Measurements from ENCODE around the gene SASH3. TPM values are rescaled to one million over a fixed set of nuclear protein-coding genes. Genes with fewer than 3 reads are reported as not detected.

SASH3 gene
- total RNA-seq, 1 experiment from 2014 or later: 0.42 TPM

DNA sequence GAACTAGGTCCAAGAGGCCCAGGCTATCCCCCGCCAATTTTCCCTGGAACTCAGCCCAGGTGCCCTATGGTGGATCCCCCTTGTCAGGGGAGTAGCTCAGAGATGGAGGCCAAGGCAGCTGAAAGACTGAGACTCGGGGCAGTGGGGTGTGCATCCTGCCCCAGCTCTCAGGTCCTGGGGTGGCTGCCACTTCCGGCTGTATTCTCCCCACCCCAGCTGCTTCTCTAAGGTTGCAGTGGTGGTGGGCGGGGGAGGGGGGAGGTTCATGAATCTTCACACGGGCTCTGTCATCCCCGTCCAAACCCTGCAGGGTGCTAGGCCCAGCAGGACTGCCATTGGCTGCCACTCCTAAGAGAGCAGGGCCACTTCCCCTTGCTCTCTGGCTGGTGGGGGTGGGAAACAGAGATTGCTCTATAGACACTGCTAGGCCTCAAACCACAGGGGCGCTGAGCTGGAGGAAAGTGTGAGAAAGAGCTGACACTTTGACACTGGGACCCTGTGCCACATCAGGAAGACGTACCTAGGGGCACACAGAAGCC, 1.5 kb downstream of the SASH3 start:
- POLR2A ChIA-PET: no interaction called here
- RAD21 ChIA-PET (ENCODE audit: low non-redundant PET in 1 of 2, low total read pairs in 2 of 2, uncharacterized antibody in 2 of 2, unreplicated experiment in 2 of 2): no interaction called here
- DNase-seq (ENCODE audit: low read depth, low spot score): no peak
- Histone ChIP-seq H3K9me3 (ENCODE audit: control insufficient read depth in 1 of 2, insufficient read depth in 1 of 2, low read depth in 1 of 2, low read length in 2 of 2) (no peaks in the 10 kb centered on the region), H3K27me3 (ENCODE audit: insufficient read depth, low read length) (no peaks in the 10 kb centered on the region), H3K9ac (ENCODE audit: low read length) (no peak overlapping the region), H3K4me3 (replicated peaks in 1 of 2; ENCODE audit: low read depth in 1 of 2, low read length in 2 of 2) (no peak overlapping the region), H3K4me1 (ENCODE audit: control insufficient read depth in 1 of 2, insufficient read depth in 2 of 2, low read length in 2 of 2) (no peaks in the 10 kb centered on the region), H3K9me2 (ENCODE audit: insufficient read depth) (no peaks in the 10 kb centered on the region), H3K4me2 (ENCODE audit: low read length) (no peak overlapping the region), H3K79me2 (ENCODE audit: insufficient read depth, low read length) (no peaks in the 10 kb centered on the region), H3K27ac (ENCODE audit: low read depth, low read length) (no peak overlapping the region), H4K20me1 (ENCODE audit: insufficient read depth) (no peaks in the 10 kb centered on the region), H3K36me3 (ENCODE audit: control insufficient read depth in 1 of 2, insufficient read depth in 2 of 2, low read length in 2 of 2) (no peaks in the 10 kb centered on the region), H2AFZ (ENCODE audit: low read depth, low read length, poor library complexity, severe bottlenecking) (no peak overlapping the region)
- ATAC-seq: no peak
- BruUV-seq (replicated peaks): no TSS peak
- TF ChIP-seq YY1 (IDR thresholded peaks at IDR 0.05; ENCODE audit: extremely low read depth, insufficient replicate concordance, low read depth, low read length) (no peak), JUND (IDR thresholded peaks at IDR 0.05) (no peak), EGR1 (IDR thresholded peaks at IDR 0.05; ENCODE audit: low read depth) (no peak), CEBPB (IDR thresholded peaks at IDR 0.05; ENCODE audit: low read depth) (no peak), CBX3 (IDR thresholded peaks at IDR 0.05; ENCODE audit: low read depth) (no peak), SP1 (IDR thresholded peaks at IDR 0.05; ENCODE audit: low read depth) (no peak), POLR2AphosphoS5 (IDR thresholded peaks at IDR 0.05; ENCODE audit: low read depth, low read length) (no peak), ZBTB33 (IDR thresholded peaks at IDR 0.05; ENCODE audit: extremely low read depth, insufficient replicate concordance, low read length) (no peak), ELF1 (IDR thresholded peaks at IDR 0.05; ENCODE audit: borderline replicate concordance, low read depth) (no peak), SRF (IDR thresholded peaks at IDR 0.05; ENCODE audit: low read depth) (no peak), POLR2A (IDR thresholded peaks at IDR 0.05; ENCODE audit: borderline replicate concordance, extremely low read depth, insufficient read depth, insufficient read length) (no peak), TCF7L2 (IDR thresholded peaks at IDR 0.05; ENCODE audit: borderline replicate concordance, extremely low read depth, insufficient read depth, insufficient read length) (no peak)
- TF ChIP-seq, protein P1, sequence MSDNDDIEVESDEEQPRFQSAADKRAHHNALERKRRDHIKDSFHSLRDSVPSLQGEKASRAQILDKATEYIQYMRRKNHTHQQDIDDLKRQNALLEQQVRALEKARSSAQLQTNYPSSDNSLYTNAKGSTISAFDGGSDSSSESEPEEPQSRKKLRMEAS (IDR thresholded peaks at IDR 0.05): no peak
- TF ChIP-seq, protein P2, sequence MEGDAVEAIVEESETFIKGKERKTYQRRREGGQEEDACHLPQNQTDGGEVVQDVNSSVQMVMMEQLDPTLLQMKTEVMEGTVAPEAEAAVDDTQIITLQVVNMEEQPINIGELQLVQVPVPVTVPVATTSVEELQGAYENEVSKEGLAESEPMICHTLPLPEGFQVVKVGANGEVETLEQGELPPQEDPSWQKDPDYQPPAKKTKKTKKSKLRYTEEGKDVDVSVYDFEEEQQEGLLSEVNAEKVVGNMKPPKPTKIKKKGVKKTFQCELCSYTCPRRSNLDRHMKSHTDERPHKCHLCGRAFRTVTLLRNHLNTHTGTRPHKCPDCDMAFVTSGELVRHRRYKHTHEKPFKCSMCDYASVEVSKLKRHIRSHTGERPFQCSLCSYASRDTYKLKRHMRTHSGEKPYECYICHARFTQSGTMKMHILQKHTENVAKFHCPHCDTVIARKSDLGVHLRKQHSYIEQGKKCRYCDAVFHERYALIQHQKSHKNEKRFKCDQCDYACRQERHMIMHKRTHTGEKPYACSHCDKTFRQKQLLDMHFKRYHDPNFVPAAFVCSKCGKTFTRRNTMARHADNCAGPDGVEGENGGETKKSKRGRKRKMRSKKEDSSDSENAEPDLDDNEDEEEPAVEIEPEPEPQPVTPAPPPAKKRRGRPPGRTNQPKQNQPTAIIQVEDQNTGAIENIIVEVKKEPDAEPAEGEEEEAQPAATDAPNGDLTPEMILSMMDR (IDR thresholded peaks at IDR 0.05 in 2 of 3, conservative IDR thresholded peaks at IDR 0.05 in 1 of 3; ENCODE audit: borderline replicate concordance in 1 of 3, insufficient read depth in 1 of 3, low read depth in 2 of 3, low read length in 2 of 3): no peak
- TF ChIP-seq, protein P3, sequence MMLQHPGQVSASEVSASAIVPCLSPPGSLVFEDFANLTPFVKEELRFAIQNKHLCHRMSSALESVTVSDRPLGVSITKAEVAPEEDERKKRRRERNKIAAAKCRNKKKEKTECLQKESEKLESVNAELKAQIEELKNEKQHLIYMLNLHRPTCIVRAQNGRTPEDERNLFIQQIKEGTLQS (IDR thresholded peaks at IDR 0.05): no peak
- CTCF ChIA-PET: no interaction called here
- intact Hi-C loops (cut with micrococcal nuclease): no loop called here

Data from HCT116 (cell line).